ENCODE data around the gene NT5C1A.

- no peak for TF ChIP-seq CTCF (conservative IDR thresholded peaks at IDR 0.05; ENCODE audit: low read length)
- no peak for TF ChIP-seq EZH2phosphoT487 (IDR thresholded peaks at IDR 0.05; ENCODE audit: borderline replicate concordance, low read depth, low read length)
Measured at GRCh38 chr1:39700348-39700747, 28.4 kb upstream of the NT5C1A start.

Data from OCI-LY7 (cell line).